Measurements from ENCODE around the gene TCTA.

Gene TCTA

GRCh38 chr3:49461443-49462171 is 49.4 kb downstream of the TCTA start:
- DNase-seq = peak; percentile 32

- no peak for DNase-seq
Measured at GRCh38 chr3:49462222-49462621, 50.0 kb downstream of the TCTA start.

- DNase-seq = peak; percentile 97
Measured at GRCh38 chr3:49465270-49466034, 53.2 kb downstream of the TCTA start.

All from hematopoietic multipotent progenitor cell treated with erythropoietin and hydrocortisone succinate and interleukin-3 and kit ligand, for 6 days (in vitro differentiated cells).